Right renal pelvis (tissue), 4 donors: ENCODE data around the gene GALNT17. TPM values are rescaled to one million over a fixed set of nuclear protein-coding genes. Genes with fewer than 3 reads are reported as not detected.

ENCODE experiments used
- DNase-seq, 4 donors: peaks; one replicate each; pipeline ENCODE4 v3.0.0-alpha.2; 2013; ENCODE audit warnings: low read depth in 4 of 4, low spot score in 3 of 4, missing footprints in 1 of 4
- polyA plus RNA-seq, 4 donors: library from polyadenylated mRNA; unstranded; fragments of 120-200 nt; gene quantifications; one replicate each; pipeline ENCODE4 v1.2.1, GENCODE V29; 2013; ENCODE audit not compliant: insufficient read length in 4 of 4

The GALNT17 gene
- polyA plus RNA-seq, 4 donors = 3.6 to 6.0 (median 4.4) TPM

- no peak for DNase-seq
Observed at GRCh38 chr7:71439321-71439720, 307.4 kb downstream of the GALNT17 start.

DNA sequence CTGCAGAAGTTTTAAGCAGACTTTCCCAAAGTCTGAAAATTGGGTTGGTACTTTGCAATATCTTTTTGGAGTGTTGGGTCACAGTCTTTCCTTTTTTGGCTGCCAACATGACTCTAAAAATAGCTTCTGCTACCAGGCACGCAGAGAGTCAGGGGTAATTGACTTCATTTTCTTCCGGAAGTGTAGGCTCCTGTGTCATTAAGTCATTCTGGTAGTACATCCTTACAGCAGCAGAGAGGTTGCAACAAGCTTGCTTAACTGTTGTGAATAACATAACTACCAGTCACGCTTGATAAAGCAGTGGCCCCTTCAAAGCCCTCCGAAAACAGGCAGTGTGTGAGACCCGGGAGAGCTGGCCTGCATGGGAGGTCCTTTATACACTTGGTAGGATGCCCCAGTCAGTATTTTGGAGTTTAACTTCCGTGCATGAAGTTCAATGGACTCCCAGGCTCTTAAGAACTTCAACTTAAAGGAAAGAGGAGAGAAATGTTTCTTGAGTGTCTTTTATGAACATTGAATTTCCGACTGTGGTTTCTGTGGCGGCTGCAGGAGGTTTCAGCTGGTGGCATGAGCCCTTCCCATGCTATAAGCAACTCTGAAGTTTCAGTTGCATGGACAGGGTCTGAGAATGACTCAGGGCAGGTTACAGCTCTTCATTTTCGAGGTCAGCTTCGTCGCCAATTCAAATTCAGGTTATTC, 310.7 kb downstream of the GALNT17 start:
- no peak for DNase-seq

DNA sequence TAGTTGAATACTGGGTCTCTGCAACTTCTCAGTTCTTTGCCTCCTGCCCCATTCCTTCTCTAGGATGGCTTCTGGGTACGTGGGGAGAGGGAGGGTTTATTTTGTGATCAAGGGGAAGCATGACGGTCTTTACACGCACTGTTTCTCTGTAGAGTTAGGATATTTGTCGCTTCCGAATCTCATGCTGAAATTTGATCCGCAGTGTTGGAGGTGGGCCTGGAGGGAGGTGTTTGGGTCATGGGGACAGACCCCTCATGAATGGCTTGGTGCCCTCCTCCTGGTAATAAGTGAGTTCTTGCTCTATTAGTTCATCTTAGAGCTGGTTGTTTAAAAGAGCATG, 311.2 kb downstream of the GALNT17 start:
- no peak for DNase-seq

- DNase-seq = no peak
Observed at GRCh38 chr7:71444130-71444529, 312.2 kb downstream of the GALNT17 start.

GRCh38 chr7:71453630-71454029, 321.7 kb downstream of the GALNT17 start:
- no peak for DNase-seq

DNA sequence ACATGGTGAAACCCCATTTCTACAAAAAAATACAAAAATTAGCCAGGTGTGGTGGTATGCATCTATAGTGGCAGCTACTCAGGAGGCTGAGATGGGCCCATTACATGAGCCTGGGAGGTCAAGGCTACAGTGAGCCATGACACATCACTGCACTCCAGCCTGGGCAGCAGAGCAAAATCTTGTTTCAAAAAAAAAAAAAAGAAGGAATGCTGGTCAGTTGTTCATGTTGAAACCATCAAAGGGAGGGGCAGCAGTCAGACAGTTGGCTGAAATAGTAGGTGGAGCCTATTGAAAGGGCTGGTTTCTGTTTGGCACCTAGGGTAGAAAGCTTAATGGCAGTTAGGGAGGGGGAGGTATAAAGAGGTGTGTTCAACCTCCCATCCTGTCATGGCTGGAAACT, 323.0 kb downstream of the GALNT17 start:
- DNase-seq = no peak

DNA sequence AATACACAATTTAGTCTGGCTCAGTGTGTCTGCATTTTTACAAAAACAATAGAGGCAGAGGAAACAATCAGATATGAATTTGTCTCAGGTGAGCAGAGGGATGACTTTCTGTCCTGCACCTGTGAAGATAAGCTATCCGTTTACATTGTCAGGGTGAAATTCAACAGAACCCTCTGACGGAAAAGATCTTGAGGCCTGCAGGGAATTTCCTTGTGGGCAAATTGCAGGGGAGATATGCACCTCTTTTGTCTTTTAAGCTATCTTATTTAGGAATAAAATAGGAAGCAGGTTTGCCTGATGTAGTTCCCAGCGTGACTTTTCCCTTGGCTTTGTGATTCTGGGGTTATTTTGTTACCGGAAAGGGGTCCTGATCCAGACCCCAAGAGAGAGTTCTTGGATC, 325.1 kb downstream of the GALNT17 start:
- DNase-seq = no peak

- no peak for DNase-seq
Observed at GRCh38 chr7:71457846-71458590, 326.1 kb downstream of the GALNT17 start.

- DNase-seq = no peak
Observed at GRCh38 chr7:71459132-71459531, 327.2 kb downstream of the GALNT17 start.

- DNase-seq = no peak
Observed at GRCh38 chr7:71461572-71461971, 329.6 kb downstream of the GALNT17 start.

DNA sequence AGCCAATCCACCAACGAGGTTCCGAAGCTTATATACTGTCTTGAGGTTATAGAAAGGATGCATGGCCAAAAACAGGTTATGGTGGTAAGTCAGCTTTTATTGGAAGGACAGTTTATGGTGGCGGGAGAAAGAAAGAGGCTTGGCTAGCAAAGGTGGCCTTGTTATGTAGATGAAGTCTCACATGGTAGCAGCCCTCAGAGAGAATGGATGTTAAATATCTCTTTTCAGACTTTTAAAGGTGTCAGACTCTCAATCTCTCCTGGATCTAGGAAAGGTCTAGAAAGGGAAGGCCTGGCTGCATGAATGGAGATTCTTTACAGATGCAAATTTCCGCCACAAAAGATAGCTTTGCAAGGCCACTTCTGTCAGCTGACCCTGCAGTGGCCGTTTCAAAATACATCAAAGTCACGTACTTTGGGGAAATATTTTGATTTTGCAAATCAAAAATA, 333.8 kb downstream of the GALNT17 start:
- DNase-seq = no peak

DNA sequence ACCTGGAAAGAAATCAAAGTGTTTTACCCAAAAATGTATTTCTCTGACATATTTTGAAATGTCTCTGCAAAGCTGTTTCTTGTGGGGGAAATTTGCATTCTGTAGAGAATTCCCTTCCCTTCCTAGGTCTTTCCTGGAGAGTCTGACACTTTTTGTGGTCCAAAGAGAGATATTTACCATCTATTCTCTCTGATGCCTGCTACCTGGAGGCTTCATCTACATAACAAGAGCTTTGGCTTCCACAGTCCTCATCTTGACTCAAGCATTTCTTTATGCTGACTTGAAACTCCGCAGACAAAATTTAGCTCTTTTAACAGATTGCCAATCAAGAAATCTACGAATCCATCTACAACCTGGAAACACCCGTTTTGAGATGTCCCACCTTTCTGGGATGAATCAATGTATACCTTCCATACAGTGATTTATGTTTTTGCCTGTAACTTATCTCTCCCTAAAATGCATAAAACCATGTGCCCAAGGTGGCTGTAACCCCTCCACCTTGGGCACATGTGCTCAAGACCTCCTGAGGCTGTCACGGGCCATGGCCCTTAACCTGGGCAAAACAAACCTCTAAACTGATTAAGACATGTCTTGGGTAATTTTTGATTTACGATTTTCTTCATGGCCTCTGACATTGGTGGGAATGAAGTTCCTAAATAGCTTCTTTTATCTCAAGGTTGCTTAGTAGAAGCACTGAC, 334.7 kb downstream of the GALNT17 start:
- DNase-seq = no peak

DNA sequence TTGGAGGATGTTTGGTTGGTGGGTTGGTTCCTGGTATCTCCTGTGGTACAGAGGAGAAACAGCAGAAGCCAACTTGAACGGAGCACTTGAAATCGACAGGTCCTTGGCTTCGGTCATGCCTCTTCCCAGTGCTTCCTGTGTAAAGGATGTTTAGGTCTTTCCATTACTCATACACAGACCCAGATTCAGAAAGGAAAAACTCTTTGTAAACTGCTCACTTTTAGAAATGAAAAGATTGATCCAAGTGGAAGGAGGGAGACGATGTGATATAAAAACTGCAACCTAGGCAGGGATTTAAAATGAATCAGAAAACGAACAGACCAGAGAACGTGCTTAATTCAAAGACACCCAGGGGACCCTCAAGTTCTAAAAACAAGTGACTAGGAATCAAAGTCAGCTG, 338.4 kb downstream of the GALNT17 start:
- no peak for DNase-seq

DNA sequence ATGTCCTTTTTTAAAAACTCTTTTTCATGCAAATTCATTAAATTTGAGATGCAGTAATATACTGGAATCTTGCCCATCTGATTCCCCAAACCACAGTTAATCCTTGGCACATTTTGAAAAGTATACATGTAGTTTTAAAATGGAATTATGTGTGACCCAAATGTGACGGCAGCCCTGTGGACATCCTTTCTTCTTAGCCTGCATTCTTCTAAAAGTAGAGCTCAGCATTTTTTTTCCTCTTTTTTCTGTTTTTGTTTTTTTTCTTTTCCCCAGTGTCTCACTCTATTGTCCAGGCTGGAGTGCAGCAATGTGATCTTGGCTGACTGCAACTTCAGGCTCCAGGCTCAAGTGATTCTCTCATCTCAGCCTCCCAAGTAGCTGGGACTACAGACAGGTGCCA, 338.9 kb downstream of the GALNT17 start:
- DNase-seq = no peak

- no peak for DNase-seq
Observed at GRCh38 chr7:71472962-71473361, 341.0 kb downstream of the GALNT17 start.

DNA sequence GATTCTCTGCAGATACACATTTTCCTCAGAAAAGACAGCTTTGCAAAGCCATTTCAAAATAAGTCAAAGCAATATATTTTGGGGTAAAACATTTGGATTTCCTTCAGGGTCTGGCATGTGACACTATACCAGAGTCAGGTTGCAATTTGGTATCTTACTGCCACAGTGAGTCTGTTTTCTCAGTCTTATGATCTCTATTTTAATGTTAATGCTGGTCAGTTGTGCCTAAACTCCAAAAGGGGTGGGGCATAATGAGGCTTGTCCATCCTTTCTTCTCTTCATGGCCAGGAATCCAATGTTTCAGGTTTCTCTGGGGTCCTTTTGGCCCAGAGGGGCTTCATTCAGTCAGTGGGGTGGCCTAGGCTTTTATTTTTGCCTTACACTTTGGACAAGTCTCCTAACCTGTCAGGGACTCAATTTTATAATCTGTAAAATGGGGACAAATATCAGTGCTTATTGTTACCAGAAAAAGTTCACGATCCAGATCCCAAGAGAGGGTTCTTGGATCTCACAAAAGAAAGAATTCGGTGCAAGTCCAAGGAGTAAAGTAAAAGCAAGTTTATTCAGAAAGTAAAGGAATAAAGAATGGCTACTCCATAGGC, 341.5 kb downstream of the GALNT17 start:
- no peak for DNase-seq

- DNase-seq = no peak
Observed at GRCh38 chr7:71477441-71477840, 345.5 kb downstream of the GALNT17 start.

GRCh38 chr7:71479231-71479630, 347.3 kb downstream of the GALNT17 start:
- no peak for DNase-seq

DNA sequence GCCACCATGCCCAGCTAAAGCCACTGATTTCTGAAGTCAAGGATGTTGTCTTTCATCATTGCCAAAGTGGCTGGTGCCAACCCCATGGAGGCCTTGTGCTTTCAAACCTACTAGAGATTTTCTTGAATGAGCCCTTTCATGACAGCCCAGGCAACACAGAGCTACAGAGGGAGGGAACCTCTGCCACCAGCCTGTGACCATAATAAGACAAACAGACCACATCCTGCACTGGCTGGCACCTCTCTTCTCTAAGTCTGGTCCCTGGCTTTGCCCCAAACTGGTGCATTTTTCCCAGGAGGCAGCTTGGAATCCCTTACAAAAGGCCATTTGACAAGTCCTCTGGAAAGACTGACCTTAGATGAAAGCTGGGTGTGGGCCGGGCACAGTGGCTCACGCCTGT, 348.8 kb downstream of the GALNT17 start:
- no peak for DNase-seq

- DNase-seq = no peak
Observed at GRCh38 chr7:71482284-71482683, 350.3 kb downstream of the GALNT17 start.

GRCh38 chr7:71484380-71484779, 352.4 kb downstream of the GALNT17 start:
- DNase-seq = no peak
